ENCODE data around the gene TWF2.

The TWF2 gene

GRCh38 chr3:52222319-52223221 lies 16.4 kb downstream of the TWF2 start:
- DNase-seq (ENCODE audit: low spot score): no peak

- no peak for DNase-seq (ENCODE audit: low spot score)
Measured at GRCh38 chr3:52221563-52222318, 17.2 kb downstream of the TWF2 start.

GRCh38 chr3:52221141-52221562 lies 17.8 kb downstream of the TWF2 start:
- DNase-seq (ENCODE audit: low spot score): no peak

GRCh38 chr3:52220380-52221026 lies 18.5 kb downstream of the TWF2 start:
- peak; percentile 87 for DNase-seq (ENCODE audit: low spot score)

GRCh38 chr3:52218937-52219650 lies 19.9 kb downstream of the TWF2 start:
- no peak for DNase-seq (ENCODE audit: low spot score)

- no peak for DNase-seq (ENCODE audit: low spot score)
Measured at GRCh38 chr3:52218454-52218853, 20.5 kb downstream of the TWF2 start.

GRCh38 chr3:52218026-52218425 lies 20.9 kb downstream of the TWF2 start:
- DNase-seq (ENCODE audit: low spot score): no peak

- DNase-seq (ENCODE audit: low spot score): no peak
Measured at GRCh38 chr3:52217409-52217805, 21.6 kb downstream of the TWF2 start.

GRCh38 chr3:52216585-52217408 lies 22.2 kb downstream of the TWF2 start:
- peak; percentile 58 for DNase-seq (ENCODE audit: low spot score)

- DNase-seq (ENCODE audit: low spot score): no peak
Measured at GRCh38 chr3:52215351-52215750, 23.6 kb downstream of the TWF2 start.

- peak; percentile 46 for DNase-seq (ENCODE audit: low spot score)
Measured at GRCh38 chr3:52213901-52214300, 25.1 kb downstream of the TWF2 start.

GRCh38 chr3:52213005-52213404 lies 26.0 kb downstream of the TWF2 start:
- no peak for DNase-seq (ENCODE audit: low spot score)

GRCh38 chr3:52211268-52211891 lies 27.6 kb downstream of the TWF2 start:
- no peak for DNase-seq (ENCODE audit: low spot score)

GRCh38 chr3:52210550-52211046 lies 28.4 kb downstream of the TWF2 start:
- no peak for DNase-seq (ENCODE audit: low spot score)

- no peak for DNase-seq (ENCODE audit: low spot score)
Measured at GRCh38 chr3:52210037-52210436, 28.9 kb downstream of the TWF2 start.

- DNase-seq (ENCODE audit: low spot score): no peak
Measured at GRCh38 chr3:52208556-52208955, 30.4 kb downstream of the TWF2 start.

GRCh38 chr3:52205727-52206372 lies 33.1 kb downstream of the TWF2 start:
- DNase-seq (ENCODE audit: low spot score): no peak

GRCh38 chr3:52204337-52205073 lies 34.5 kb downstream of the TWF2 start:
- DNase-seq (ENCODE audit: low spot score): no peak

- no peak for DNase-seq (ENCODE audit: low spot score)
Measured at GRCh38 chr3:52203701-52204100, 35.3 kb downstream of the TWF2 start.

Measured in AG08395 (cell line).